Measurements from ENCODE around the gene TSPAN14. TPM values are rescaled to one million over a fixed set of nuclear protein-coding genes. Genes with fewer than 3 reads are reported as not detected.
A peak's percentile ranks its signal among the peaks of the same experiment; 100 is the strongest.

The TSPAN14 gene
- total and polyA plus RNA-seq, 2 experiments from 2014 or later, result 65.9 to 104 TPM

- peaks cover 100% of the 10 kb centered on the region for H3K79me2 ChIP-seq
- no peaks in the 10 kb centered on the region for H3K27me3 ChIP-seq
- no peak for DNase-seq (ENCODE audit: low spot score)
- no peak overlapping the region for H3K4me3 ChIP-seq
- H4K20me1 ChIP-seq (ENCODE audit: insufficient read depth, poor library complexity, severe bottlenecking), result peaks cover 80% of the 10 kb centered on the region
- H2AFZ ChIP-seq, result no peak overlapping the region
- no peaks in the 10 kb centered on the region for H3K9me3 ChIP-seq (ENCODE audit: low read depth)
- H3K4me1 ChIP-seq (ENCODE audit: insufficient read depth), result peaks cover 68% of the 10 kb centered on the region
- TF ChIP-seq, protein P1, sequence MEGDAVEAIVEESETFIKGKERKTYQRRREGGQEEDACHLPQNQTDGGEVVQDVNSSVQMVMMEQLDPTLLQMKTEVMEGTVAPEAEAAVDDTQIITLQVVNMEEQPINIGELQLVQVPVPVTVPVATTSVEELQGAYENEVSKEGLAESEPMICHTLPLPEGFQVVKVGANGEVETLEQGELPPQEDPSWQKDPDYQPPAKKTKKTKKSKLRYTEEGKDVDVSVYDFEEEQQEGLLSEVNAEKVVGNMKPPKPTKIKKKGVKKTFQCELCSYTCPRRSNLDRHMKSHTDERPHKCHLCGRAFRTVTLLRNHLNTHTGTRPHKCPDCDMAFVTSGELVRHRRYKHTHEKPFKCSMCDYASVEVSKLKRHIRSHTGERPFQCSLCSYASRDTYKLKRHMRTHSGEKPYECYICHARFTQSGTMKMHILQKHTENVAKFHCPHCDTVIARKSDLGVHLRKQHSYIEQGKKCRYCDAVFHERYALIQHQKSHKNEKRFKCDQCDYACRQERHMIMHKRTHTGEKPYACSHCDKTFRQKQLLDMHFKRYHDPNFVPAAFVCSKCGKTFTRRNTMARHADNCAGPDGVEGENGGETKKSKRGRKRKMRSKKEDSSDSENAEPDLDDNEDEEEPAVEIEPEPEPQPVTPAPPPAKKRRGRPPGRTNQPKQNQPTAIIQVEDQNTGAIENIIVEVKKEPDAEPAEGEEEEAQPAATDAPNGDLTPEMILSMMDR (IDR thresholded peaks at IDR 0.05; ENCODE audit: poor library complexity), result no peak
- TF ChIP-seq EZH2phosphoT487 (IDR thresholded peaks at IDR 0.05; ENCODE audit: low read depth, severe bottlenecking, unreplicated experiment), result no peak
- TF ChIP-seq EZH2 (IDR thresholded peaks at IDR 0.05; ENCODE audit: borderline replicate concordance), result no peak
- H3K9me2 ChIP-seq (replicated peaks; ENCODE audit: insufficient read depth), result no peaks in the 10 kb centered on the region
- WGBS (ENCODE audit: low lambda C conversion rate, missing lambda C conversion rate), result 52% methylated on average over 7 of the region's 7 CpGs
- peak overlapping the region; percentile 59 for H3K4me2 ChIP-seq
- no peaks in the 10 kb centered on the region for H3K36me3 ChIP-seq (replicated peaks; ENCODE audit: insufficient read depth, low read depth)
- H3K27ac ChIP-seq, result peak overlapping the region; percentile 55
Observed at GRCh38 chr10:80468806-80469421, 14.8 kb downstream of the TSPAN14 start.

- WGBS (ENCODE audit: low lambda C conversion rate, missing lambda C conversion rate), result 98% methylated on average over 3 of the region's 3 CpGs
- peaks cover 60% of the 10 kb centered on the region for H3K4me1 ChIP-seq (ENCODE audit: insufficient read depth)
- H4K20me1 ChIP-seq (ENCODE audit: insufficient read depth, poor library complexity, severe bottlenecking), result peaks cover 78% of the 10 kb centered on the region
- TF ChIP-seq, protein P1 (IDR thresholded peaks at IDR 0.05; ENCODE audit: poor library complexity), result no peak
- TF ChIP-seq EZH2phosphoT487 (IDR thresholded peaks at IDR 0.05; ENCODE audit: low read depth, severe bottlenecking, unreplicated experiment), result no peak
- TF ChIP-seq EZH2 (IDR thresholded peaks at IDR 0.05; ENCODE audit: borderline replicate concordance), result no peak
- H3K9me3 ChIP-seq (ENCODE audit: low read depth), result no peaks in the 10 kb centered on the region
- no peak for DNase-seq (ENCODE audit: low spot score)
- no peak overlapping the region for H2AFZ ChIP-seq
- no peak overlapping the region for H3K4me2 ChIP-seq
- no peak overlapping the region for H3K4me3 ChIP-seq
- peaks cover 100% of the 10 kb centered on the region for H3K79me2 ChIP-seq
- H3K9me2 ChIP-seq (replicated peaks; ENCODE audit: insufficient read depth), result no peaks in the 10 kb centered on the region
- H3K27me3 ChIP-seq, result no peaks in the 10 kb centered on the region
- H3K27ac ChIP-seq, result peak overlapping the region; percentile 42
- no peaks in the 10 kb centered on the region for H3K36me3 ChIP-seq (replicated peaks; ENCODE audit: insufficient read depth, low read depth)
Observed at GRCh38 chr10:80470266-80470665, 16.2 kb downstream of the TSPAN14 start.

- H3K27me3 ChIP-seq, result no peaks in the 10 kb centered on the region
- WGBS (ENCODE audit: low lambda C conversion rate, missing lambda C conversion rate), result 84% methylated on average over 3 of the region's 3 CpGs
- no peaks in the 10 kb centered on the region for H3K36me3 ChIP-seq (replicated peaks; ENCODE audit: insufficient read depth, low read depth)
- no peak overlapping the region for H3K4me3 ChIP-seq
- no peak overlapping the region for H3K27ac ChIP-seq
- H3K79me2 ChIP-seq, result peaks cover 100% of the 10 kb centered on the region
- peaks cover 71% of the 10 kb centered on the region for H4K20me1 ChIP-seq (ENCODE audit: insufficient read depth, poor library complexity, severe bottlenecking)
- H3K4me2 ChIP-seq, result no peak overlapping the region
- TF ChIP-seq EZH2 (IDR thresholded peaks at IDR 0.05; ENCODE audit: borderline replicate concordance), result no peak
- TF ChIP-seq EZH2phosphoT487 (IDR thresholded peaks at IDR 0.05; ENCODE audit: low read depth, severe bottlenecking, unreplicated experiment), result no peak
- TF ChIP-seq, protein P1 (IDR thresholded peaks at IDR 0.05; ENCODE audit: poor library complexity), result no peak
- H3K9me2 ChIP-seq (replicated peaks; ENCODE audit: insufficient read depth), result no peaks in the 10 kb centered on the region
- peaks cover 54% of the 10 kb centered on the region for H3K4me1 ChIP-seq (ENCODE audit: insufficient read depth)
- no peak for DNase-seq (ENCODE audit: low spot score)
- no peak overlapping the region for H2AFZ ChIP-seq
- no peaks in the 10 kb centered on the region for H3K9me3 ChIP-seq (ENCODE audit: low read depth)
Observed at GRCh38 chr10:80471001-80471400, 16.9 kb downstream of the TSPAN14 start.

All from hepatocyte (in vitro differentiated cells).